ENCODE measurements around the gene PALM2AKAP2.

DNA sequence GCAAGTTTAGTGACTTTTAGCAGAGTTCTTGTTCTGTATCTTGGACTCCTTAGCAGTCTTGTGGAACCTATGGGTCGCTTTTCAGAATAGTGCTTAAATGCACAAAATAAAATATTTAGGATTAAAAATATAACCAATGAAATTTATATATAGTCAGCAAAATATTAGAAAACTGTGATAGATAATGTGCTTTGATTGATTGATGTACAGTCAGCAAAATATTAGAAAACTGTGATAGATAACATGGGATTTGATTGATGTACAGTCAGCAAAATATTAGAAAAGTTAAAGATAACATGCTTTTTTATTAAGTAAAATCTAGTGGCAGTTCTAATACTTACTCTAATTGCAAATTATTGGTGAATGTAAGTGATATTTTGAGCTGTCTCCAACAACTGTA lies 16.1 kb downstream of the PALM2AKAP2 start:
- no peak for TF ChIP-seq CEBPB (IDR thresholded peaks at IDR 0.05)
- no peak for TF ChIP-seq CREB1 (IDR thresholded peaks at IDR 0.05; ENCODE audit: low read depth)
- TF ChIP-seq MAX (IDR thresholded peaks at IDR 0.05), result no peak
- TF ChIP-seq, protein P1, sequence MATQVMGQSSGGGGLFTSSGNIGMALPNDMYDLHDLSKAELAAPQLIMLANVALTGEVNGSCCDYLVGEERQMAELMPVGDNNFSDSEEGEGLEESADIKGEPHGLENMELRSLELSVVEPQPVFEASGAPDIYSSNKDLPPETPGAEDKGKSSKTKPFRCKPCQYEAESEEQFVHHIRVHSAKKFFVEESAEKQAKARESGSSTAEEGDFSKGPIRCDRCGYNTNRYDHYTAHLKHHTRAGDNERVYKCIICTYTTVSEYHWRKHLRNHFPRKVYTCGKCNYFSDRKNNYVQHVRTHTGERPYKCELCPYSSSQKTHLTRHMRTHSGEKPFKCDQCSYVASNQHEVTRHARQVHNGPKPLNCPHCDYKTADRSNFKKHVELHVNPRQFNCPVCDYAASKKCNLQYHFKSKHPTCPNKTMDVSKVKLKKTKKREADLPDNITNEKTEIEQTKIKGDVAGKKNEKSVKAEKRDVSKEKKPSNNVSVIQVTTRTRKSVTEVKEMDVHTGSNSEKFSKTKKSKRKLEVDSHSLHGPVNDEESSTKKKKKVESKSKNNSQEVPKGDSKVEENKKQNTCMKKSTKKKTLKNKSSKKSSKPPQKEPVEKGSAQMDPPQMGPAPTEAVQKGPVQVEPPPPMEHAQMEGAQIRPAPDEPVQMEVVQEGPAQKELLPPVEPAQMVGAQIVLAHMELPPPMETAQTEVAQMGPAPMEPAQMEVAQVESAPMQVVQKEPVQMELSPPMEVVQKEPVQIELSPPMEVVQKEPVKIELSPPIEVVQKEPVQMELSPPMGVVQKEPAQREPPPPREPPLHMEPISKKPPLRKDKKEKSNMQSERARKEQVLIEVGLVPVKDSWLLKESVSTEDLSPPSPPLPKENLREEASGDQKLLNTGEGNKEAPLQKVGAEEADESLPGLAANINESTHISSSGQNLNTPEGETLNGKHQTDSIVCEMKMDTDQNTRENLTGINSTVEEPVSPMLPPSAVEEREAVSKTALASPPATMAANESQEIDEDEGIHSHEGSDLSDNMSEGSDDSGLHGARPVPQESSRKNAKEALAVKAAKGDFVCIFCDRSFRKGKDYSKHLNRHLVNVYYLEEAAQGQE (IDR thresholded peaks at IDR 0.05; ENCODE audit: low read depth), result no peak
- TF ChIP-seq TCF12 (IDR thresholded peaks at IDR 0.05; ENCODE audit: low read depth), result no peak

Measured in Ishikawa (cell line).